H1 (cell line): ENCODE results near the gene MCM3. TPM values are rescaled to one million over a fixed set of nuclear protein-coding genes. Genes with fewer than 3 reads are reported as not detected.

Experiments used
- CTCF ChIA-PET: fragments of 300-600 bp; sonication (Branson Sonifier 250); formaldehyde crosslinking; loops from one replicate; lab custom pipeline; 2021; ENCODE audit not compliant: partially characterized antibody; lab: Charles Lee
- POLR2A ChIA-PET: fragments of 300-600 bp; sonication (Branson Sonifier 250); formaldehyde crosslinking; loops from one replicate; lab custom pipeline; 2021; ENCODE audit warnings: inconsistent platforms; ENCODE audit not compliant: partially characterized antibody; lab: Charles Lee
- DNase-seq, 2 experiments: peaks; one replicate each; pipeline versions ENCODE4 v3.0.0 to v3.0.0-alpha.2; 2010 to 2022; ENCODE audit warnings: low spot score in 2 of 2, low read depth in 1 of 2, mixed read lengths in 1 of 2
- FAIRE-seq: peaks from 2 replicates; lab custom pipeline; 2011; peaks lifted over from hg19 to GRCh38; lab: Jason Lieb, UNC
- H2AFZ ChIP-seq: 2 replicates; pipeline ENCODE4 v1.8.1; 2012; ENCODE audit warnings: low read length, inconsistent platforms
- H2AK5ac ChIP-seq: 2 replicates; pipeline ENCODE4 v1.6.1; 2013; ENCODE audit warnings: low read depth, low read length
- H2BK120ac ChIP-seq: replicated peaks from 2 replicates; pipeline ENCODE3; 2013; ENCODE audit warnings: low read depth, low read length, inconsistent platforms
- H2BK12ac ChIP-seq: 2 replicates; pipeline ENCODE4 v1.6.1; 2013; ENCODE audit warnings: low read depth, low read length
- H2BK15ac ChIP-seq: 2 replicates; pipeline ENCODE4 v1.6.1; 2013; ENCODE audit warnings: low read length
- H2BK20ac ChIP-seq: 2 replicates; pipeline ENCODE4 v1.6.1; 2013; ENCODE audit warnings: low read length
- H2BK5ac ChIP-seq: 2 replicates; pipeline ENCODE4 v1.6.1; 2013; ENCODE audit warnings: low read depth, low read length
- H3K14ac ChIP-seq: 2 replicates; pipeline ENCODE4 v1.6.1; 2013; ENCODE audit warnings: inconsistent platforms; ENCODE audit not compliant: insufficient read length
- H3K18ac ChIP-seq: 2 replicates; pipeline ENCODE4 v1.6.1; 2013; ENCODE audit warnings: low read length; ENCODE audit errors: extremely low read depth
- H3K23ac ChIP-seq: 2 replicates; pipeline ENCODE4 v1.6.1; 2013; ENCODE audit warnings: inconsistent platforms; ENCODE audit not compliant: insufficient read length
- H3K23me2 ChIP-seq: 2 replicates; pipeline ENCODE4 v1.6.1; 2013; ENCODE audit warnings: low read depth, low read length
- H3K27ac ChIP-seq: 2 replicates; pipeline ENCODE4 v1.6.1; 2011; ENCODE audit warnings: low read depth, low read length, inconsistent platforms
- H3K27me3 ChIP-seq, 4 experiments: replicated peaks in 1 of 4; 1 replicate in 1 of 4; 2 replicates in 3 of 4; pipeline versions ENCODE4 v1.6.1 to v1.8.1; 2011 to 2013; ENCODE audit warnings: low read length in 3 of 4, mild to moderate bottlenecking in 3 of 4, inconsistent platforms in 2 of 4, mixed read lengths in 2 of 4, moderate library complexity in 1 of 4; ENCODE audit not compliant: control insufficient read depth in 3 of 4, insufficient read depth in 3 of 4; ENCODE audit errors: extremely low read depth in 1 of 4
- H3K36me3 ChIP-seq, 4 experiments: 2 replicates each; pipeline versions ENCODE4 v1.6.1 to v1.8.1; 2011 to 2013; ENCODE audit warnings: mild to moderate bottlenecking in 4 of 4, low read length in 3 of 4, moderate library complexity in 2 of 4, control low read depth in 1 of 4, inconsistent platforms in 1 of 4; ENCODE audit not compliant: insufficient read depth in 4 of 4, control insufficient read depth in 2 of 4
- H3K4ac ChIP-seq: replicated peaks from 2 replicates; pipeline ENCODE3; 2013; ENCODE audit warnings: low read length, low read depth, mixed read lengths, inconsistent platforms; ENCODE audit not compliant: insufficient read length
- H3K4me1 ChIP-seq, 4 experiments: replicated peaks in 1 of 4; 1 replicate in 1 of 4; 2 replicates in 3 of 4; pipeline versions ENCODE4 v1.6.1 to v1.8.1; 2011 to 2013; ENCODE audit warnings: low read length in 3 of 4, inconsistent platforms in 2 of 4, mixed read lengths in 1 of 4; ENCODE audit not compliant: insufficient read depth in 4 of 4, control insufficient read depth in 3 of 4
- H3K4me2 ChIP-seq, 2 experiments: 2 replicates each; pipeline versions ENCODE4 v1.6.1 to v1.8.1; 2011 to 2013; ENCODE audit warnings: low read depth in 2 of 2, low read length in 2 of 2, control low read depth in 1 of 2, inconsistent platforms in 1 of 2, mild to moderate bottlenecking in 1 of 2; ENCODE audit not compliant: insufficient read depth in 1 of 2
- H3K4me3 ChIP-seq, 4 experiments: fragments of 200-600, 300-600 bp in 1 of 4; sonication (generic), shearing (Covaris generic), sonication (Bioruptor Twin) in 1 of 4; 2 replicates each; pipeline versions ENCODE4 v1.5.1 to v1.8.1; 2011 to 2016; ENCODE audit warnings: low read length in 4 of 4, low read depth in 3 of 4, control low read depth in 2 of 4, inconsistent platforms in 2 of 4, mild to moderate bottlenecking in 2 of 4, mixed read lengths in 1 of 4, moderate library complexity in 1 of 4; ENCODE audit not compliant: insufficient read depth in 2 of 4; ENCODE audit errors: extremely low read depth in 1 of 4
- H3K56ac ChIP-seq: replicated peaks from 2 replicates; pipeline ENCODE3; 2013; ENCODE audit warnings: low read depth, mild to moderate bottlenecking, mixed read lengths, low read length, inconsistent platforms; ENCODE audit not compliant: insufficient read length
- H3K79me1 ChIP-seq: 2 replicates; pipeline ENCODE4 v1.6.1; 2013; ENCODE audit warnings: low read depth, low read length, control low read depth
- H3K79me2 ChIP-seq, 2 experiments: 2 replicates each; pipeline versions ENCODE4 v1.6.1 to v1.8.1; 2012 to 2013; ENCODE audit warnings: low read length in 2 of 2, mild to moderate bottlenecking in 2 of 2, inconsistent platforms in 1 of 2; ENCODE audit not compliant: insufficient read depth in 2 of 2, control insufficient read depth in 1 of 2
- H3K9ac ChIP-seq, 4 experiments: replicated peaks in 1 of 4; 1 replicate in 1 of 4; 2 replicates in 3 of 4; pipeline versions ENCODE4 v1.6.1 to v1.8.1; 2011 to 2013; ENCODE audit warnings: low read depth in 3 of 4, low read length in 3 of 4, control low read depth in 2 of 4, mild to moderate bottlenecking in 2 of 4, moderate library complexity in 2 of 4, inconsistent platforms in 1 of 4; ENCODE audit errors: extremely low read depth in 1 of 4
- H3K9me3 ChIP-seq, 2 experiments: 2 replicates each; pipeline versions ENCODE4 v1.6.1 to v1.8.1; 2012 to 2013; ENCODE audit warnings: mild to moderate bottlenecking in 2 of 2, moderate library complexity in 2 of 2, control low read depth in 1 of 2, inconsistent platforms in 1 of 2, low read depth in 1 of 2, low read length in 1 of 2, mixed read lengths in 1 of 2; ENCODE audit not compliant: insufficient read depth in 2 of 2
- H4K20me1 ChIP-seq, 2 experiments: replicated peaks in 1 of 2; 2 replicates each; pipeline versions ENCODE3 to v1.8.1; 2011 to 2013; ENCODE audit warnings: inconsistent platforms in 2 of 2, low read length in 2 of 2, mild to moderate bottlenecking in 1 of 2; ENCODE audit not compliant: insufficient read depth in 2 of 2, control insufficient read depth in 1 of 2
- H4K5ac ChIP-seq: 2 replicates; pipeline ENCODE4 v1.6.1; 2013; ENCODE audit warnings: low read length, low read depth, mixed read lengths, inconsistent platforms; ENCODE audit not compliant: insufficient read length
- H4K8ac ChIP-seq: 2 replicates; pipeline ENCODE4 v1.8.0; 2013; ENCODE audit warnings: mild to moderate bottlenecking, moderate library complexity, low read length, inconsistent platforms; ENCODE audit not compliant: insufficient read depth; ENCODE audit errors: extremely low read depth
- H4K91ac ChIP-seq: replicated peaks from 2 replicates; pipeline ENCODE3; 2013; ENCODE audit warnings: low read length, mixed read lengths, inconsistent platforms; ENCODE audit not compliant: insufficient read length
- ASH2L ChIP-seq: fragments of 200-600, 300-600 bp; sonication (generic); IDR thresholded peaks from one replicate; pipeline ENCODE4 v1.7.1; 2017; ENCODE audit warnings: low read length
- CEBPB ChIP-seq: IDR thresholded peaks from 2 replicates; pipeline ENCODE4 v1.6.1; 2012; ENCODE audit warnings: low read depth, low read length
- CTCF ChIP-seq, 3 experiments: IDR thresholded peaks; 1 replicate in 2 of 3; 2 replicates in 1 of 3; pipeline versions ENCODE4 v1.5.1 to v1.6.1; 2011; ENCODE audit warnings: low read length in 3 of 3, mild to moderate bottlenecking in 3 of 3, inconsistent platforms in 2 of 3, low read depth in 1 of 3, moderate library complexity in 1 of 3; ENCODE audit not compliant: insufficient read depth in 1 of 3; ENCODE audit errors: control extremely low read depth in 1 of 3
- GTF2F1 ChIP-seq: IDR thresholded peaks from 2 replicates; pipeline ENCODE4 v1.6.1; 2012; ENCODE audit warnings: low read depth, low read length, improper control_type of control experiment, borderline replicate concordance
- MAX ChIP-seq: IDR thresholded peaks from 2 replicates; pipeline ENCODE4 v1.6.1; 2012; ENCODE audit warnings: inconsistent platforms
- SP4 ChIP-seq: IDR thresholded peaks from 2 replicates; pipeline ENCODE4 v1.6.1; 2012; ENCODE audit warnings: low read length, inconsistent platforms
- TAF7 ChIP-seq: optimal IDR thresholded peaks from 2 replicates; pipeline ENCODE3; 2011; ENCODE audit warnings: low read depth, mild to moderate bottlenecking, inconsistent platforms, low read length, moderate library complexity, borderline replicate concordance
- WGBS, 2 experiments: shearing (Covaris generic) in 1 of 2; methylation state at CpG; one replicate each; pipeline versions ENCODE4 v1.1.6 to v1.1.7; 2013 to 2015; ENCODE audit warnings: low lambda C conversion rate in 2 of 2, mixed read lengths in 2 of 2, inconsistent platforms in 1 of 2, low coverage in 1 of 2, missing lambda C conversion rate in 1 of 2; ENCODE audit not compliant: insufficient replicate concordance in 2 of 2, insufficient coverage in 1 of 2, insufficient read length in 1 of 2; ENCODE audit errors: extremely low coverage in 1 of 2, missing lambda C conversion rate in 1 of 2; 5-methylcytosine and 5-hydroxymethylcytosine counted together
- polyA plus RNA-seq, 7 experiments: library from polyadenylated mRNA; depleted of rRNA in 3 of 7; stranded (reverse) in 5 of 7; unstranded in 2 of 7; fragments of >200 nt in 5 of 7; fragments of 200-250 nt in 2 of 7; gene quantifications; 1 replicate in 5 of 7; 2 replicates in 1 of 7; 4 replicates in 1 of 7; pipeline versions ENCODE4 v1.2.1 to v1.2.3, GENCODE V29; 2011 to 2013; ENCODE audit warnings: missing spikeins in 2 of 7, mixed read lengths in 2 of 7
- total RNA-seq: library from RNA; stranded (reverse); fragmentation: NEBNext Ultra II Directional; extraction: Animal tissue kit (Norgen Biotek cat#: 25700); gene quantifications from 2 replicates; pipeline ENCODE4 v1.2.1, GENCODE V29; 2021

Gene MCM3
- total and polyA plus RNA-seq, 2 of the 8 experiments (the other 6 are each of a cell fraction or from before 2014, with no cell fraction given), result 275 to 293 TPM

- CTCF ChIA-PET, result interaction anchor here (0.8 to 1.7 kb wide), 2 partner anchors 58 to 103 kb away, joined by 3 to 5 read pairs; no protein-coding TSS in a partner anchor
- Histone ChIP-seq H2BK20ac (no peak overlapping the region), H3K79me1 (no peaks in the 10 kb centered on the region), H2BK5ac (no peak overlapping the region), H3K56ac (no peak overlapping the region), H3K4me3 (no peak overlapping the region), H4K8ac (no peak overlapping the region), H2AK5ac (no peak overlapping the region), H3K18ac (no peak overlapping the region), H3K23me2 (no peaks in the 10 kb centered on the region; the same call in 1 of the 2 replicates), H3K4me1 (no peaks in the 10 kb centered on the region; a peak in 2 of 7 replicates), H3K79me2 (no peaks in the 10 kb centered on the region), H3K23ac (no peak overlapping the region), H2BK12ac (no peak overlapping the region), H4K91ac (no peak overlapping the region), H2AFZ (no peak overlapping the region), H3K9ac (no peak overlapping the region), H3K14ac (no peak overlapping the region), H2BK120ac (no peak overlapping the region), H3K27ac (no peak overlapping the region), H4K20me1 (no peaks in the 10 kb centered on the region), H4K5ac (no peak overlapping the region), H3K9me3 (no peaks in the 10 kb centered on the region), H3K4ac (no peak overlapping the region), H3K27me3 (no peaks in the 10 kb centered on the region), H2BK15ac (no peak overlapping the region), H3K4me2 (no peak overlapping the region), H3K36me3 (no peaks in the 10 kb centered on the region)
- POLR2A ChIA-PET, result interaction anchor here (0.7 kb wide), 1 partner anchor 21 kb away, joined by 4 read pairs; the partner anchor contains the start of gene MCM3
- no peak for TF ChIP-seq ASH2L
- TF ChIP-seq GTF2F1, result no peak
- TF ChIP-seq SP4, result no peak
- no peak for TF ChIP-seq CEBPB
- no peak for TF ChIP-seq CTCF (IDR thresholded peaks at IDR 0.05; ENCODE audit: control extremely low read depth in 1 of 3, insufficient read depth in 1 of 3, low read depth in 1 of 3, low read length in 3 of 3)
- TF ChIP-seq TAF7, result no peak
- TF ChIP-seq MAX, result no peak
- DNase-seq (no peak), FAIRE-seq (no peak)
- WGBS, 2 experiments, result 91% methylated on average over 6 of the region's 6 CpGs; no CpG with 5 or more reads in 1 of the 2 experiments
Measured at GRCh38 chr6:52305411-52305810, 20.9 kb upstream of the MCM3 start.
